H1 (cell line): ENCODE results near the gene SNHG17. TPM values are rescaled to one million over a fixed set of nuclear protein-coding genes. Genes with fewer than 3 reads are reported as not detected.
"Not testable (repeated sequence)": the region's sequence is repeated elsewhere in the genome, so short reads cannot be mapped to it uniquely, and the experiment has no call there.

Experiments
- CTCF ChIA-PET: fragments of 300-600 bp; sonication (Branson Sonifier 250); formaldehyde crosslinking; loops from one replicate; lab custom pipeline; 2021; ENCODE audit not compliant: partially characterized antibody; lab: Charles Lee
- POLR2A ChIA-PET: fragments of 300-600 bp; sonication (Branson Sonifier 250); formaldehyde crosslinking; loops from one replicate; lab custom pipeline; 2021; ENCODE audit warnings: inconsistent platforms; ENCODE audit not compliant: partially characterized antibody; lab: Charles Lee
- DNase-seq, 2 experiments: peaks; one replicate each; pipeline versions ENCODE4 v3.0.0 to v3.0.0-alpha.2; 2010 to 2022; ENCODE audit warnings: low spot score in 2 of 2, low read depth in 1 of 2, mixed read lengths in 1 of 2
- FAIRE-seq: peaks from 2 replicates; lab custom pipeline; 2011; peaks lifted over from hg19 to GRCh38; lab: Jason Lieb, UNC
- H2AFZ ChIP-seq: 2 replicates; pipeline ENCODE4 v1.8.1; 2012; ENCODE audit warnings: low read length, inconsistent platforms
- H2AK5ac ChIP-seq: 2 replicates; pipeline ENCODE4 v1.6.1; 2013; ENCODE audit warnings: low read depth, low read length
- H2BK120ac ChIP-seq: replicated peaks from 2 replicates; pipeline ENCODE3; 2013; ENCODE audit warnings: low read depth, low read length, inconsistent platforms
- H2BK12ac ChIP-seq: 2 replicates; pipeline ENCODE4 v1.6.1; 2013; ENCODE audit warnings: low read depth, low read length
- H2BK15ac ChIP-seq: 2 replicates; pipeline ENCODE4 v1.6.1; 2013; ENCODE audit warnings: low read length
- H2BK20ac ChIP-seq: 2 replicates; pipeline ENCODE4 v1.6.1; 2013; ENCODE audit warnings: low read length
- H2BK5ac ChIP-seq: 2 replicates; pipeline ENCODE4 v1.6.1; 2013; ENCODE audit warnings: low read depth, low read length
- H3K14ac ChIP-seq: 2 replicates; pipeline ENCODE4 v1.6.1; 2013; ENCODE audit warnings: inconsistent platforms; ENCODE audit not compliant: insufficient read length
- H3K18ac ChIP-seq: 2 replicates; pipeline ENCODE4 v1.6.1; 2013; ENCODE audit warnings: low read length; ENCODE audit errors: extremely low read depth
- H3K23ac ChIP-seq: 2 replicates; pipeline ENCODE4 v1.6.1; 2013; ENCODE audit warnings: inconsistent platforms; ENCODE audit not compliant: insufficient read length
- H3K23me2 ChIP-seq: 2 replicates; pipeline ENCODE4 v1.6.1; 2013; ENCODE audit warnings: low read depth, low read length
- H3K27ac ChIP-seq: 2 replicates; pipeline ENCODE4 v1.6.1; 2011; ENCODE audit warnings: low read depth, low read length, inconsistent platforms
- H3K27me3 ChIP-seq, 4 experiments: replicated peaks in 1 of 4; 1 replicate in 1 of 4; 2 replicates in 3 of 4; pipeline versions ENCODE4 v1.6.1 to v1.8.1; 2011 to 2013; ENCODE audit warnings: low read length in 3 of 4, mild to moderate bottlenecking in 3 of 4, inconsistent platforms in 2 of 4, mixed read lengths in 2 of 4, moderate library complexity in 1 of 4; ENCODE audit not compliant: control insufficient read depth in 3 of 4, insufficient read depth in 3 of 4; ENCODE audit errors: extremely low read depth in 1 of 4
- H3K36me3 ChIP-seq, 4 experiments: 2 replicates each; pipeline versions ENCODE4 v1.6.1 to v1.8.1; 2011 to 2013; ENCODE audit warnings: mild to moderate bottlenecking in 4 of 4, low read length in 3 of 4, moderate library complexity in 2 of 4, control low read depth in 1 of 4, inconsistent platforms in 1 of 4; ENCODE audit not compliant: insufficient read depth in 4 of 4, control insufficient read depth in 2 of 4
- H3K4ac ChIP-seq: replicated peaks from 2 replicates; pipeline ENCODE3; 2013; ENCODE audit warnings: low read length, low read depth, mixed read lengths, inconsistent platforms; ENCODE audit not compliant: insufficient read length
- H3K4me1 ChIP-seq, 4 experiments: replicated peaks in 1 of 4; 1 replicate in 1 of 4; 2 replicates in 3 of 4; pipeline versions ENCODE4 v1.6.1 to v1.8.1; 2011 to 2013; ENCODE audit warnings: low read length in 3 of 4, inconsistent platforms in 2 of 4, mixed read lengths in 1 of 4; ENCODE audit not compliant: insufficient read depth in 4 of 4, control insufficient read depth in 3 of 4
- H3K4me2 ChIP-seq, 2 experiments: 2 replicates each; pipeline versions ENCODE4 v1.6.1 to v1.8.1; 2011 to 2013; ENCODE audit warnings: low read depth in 2 of 2, low read length in 2 of 2, control low read depth in 1 of 2, inconsistent platforms in 1 of 2, mild to moderate bottlenecking in 1 of 2; ENCODE audit not compliant: insufficient read depth in 1 of 2
- H3K4me3 ChIP-seq, 4 experiments: fragments of 200-600, 300-600 bp in 1 of 4; sonication (generic), shearing (Covaris generic), sonication (Bioruptor Twin) in 1 of 4; 2 replicates each; pipeline versions ENCODE4 v1.5.1 to v1.8.1; 2011 to 2016; ENCODE audit warnings: low read length in 4 of 4, low read depth in 3 of 4, control low read depth in 2 of 4, inconsistent platforms in 2 of 4, mild to moderate bottlenecking in 2 of 4, mixed read lengths in 1 of 4, moderate library complexity in 1 of 4; ENCODE audit not compliant: insufficient read depth in 2 of 4; ENCODE audit errors: extremely low read depth in 1 of 4
- H3K56ac ChIP-seq: replicated peaks from 2 replicates; pipeline ENCODE3; 2013; ENCODE audit warnings: low read depth, mild to moderate bottlenecking, mixed read lengths, low read length, inconsistent platforms; ENCODE audit not compliant: insufficient read length
- H3K79me1 ChIP-seq: 2 replicates; pipeline ENCODE4 v1.6.1; 2013; ENCODE audit warnings: low read depth, low read length, control low read depth
- H3K79me2 ChIP-seq, 2 experiments: 2 replicates each; pipeline versions ENCODE4 v1.6.1 to v1.8.1; 2012 to 2013; ENCODE audit warnings: low read length in 2 of 2, mild to moderate bottlenecking in 2 of 2, inconsistent platforms in 1 of 2; ENCODE audit not compliant: insufficient read depth in 2 of 2, control insufficient read depth in 1 of 2
- H3K9ac ChIP-seq, 4 experiments: replicated peaks in 1 of 4; 1 replicate in 1 of 4; 2 replicates in 3 of 4; pipeline versions ENCODE4 v1.6.1 to v1.8.1; 2011 to 2013; ENCODE audit warnings: low read depth in 3 of 4, low read length in 3 of 4, control low read depth in 2 of 4, mild to moderate bottlenecking in 2 of 4, moderate library complexity in 2 of 4, inconsistent platforms in 1 of 4; ENCODE audit errors: extremely low read depth in 1 of 4
- H3K9me3 ChIP-seq, 2 experiments: 2 replicates each; pipeline versions ENCODE4 v1.6.1 to v1.8.1; 2012 to 2013; ENCODE audit warnings: mild to moderate bottlenecking in 2 of 2, moderate library complexity in 2 of 2, control low read depth in 1 of 2, inconsistent platforms in 1 of 2, low read depth in 1 of 2, low read length in 1 of 2, mixed read lengths in 1 of 2; ENCODE audit not compliant: insufficient read depth in 2 of 2
- H4K20me1 ChIP-seq, 2 experiments: replicated peaks in 1 of 2; 2 replicates each; pipeline versions ENCODE3 to v1.8.1; 2011 to 2013; ENCODE audit warnings: inconsistent platforms in 2 of 2, low read length in 2 of 2, mild to moderate bottlenecking in 1 of 2; ENCODE audit not compliant: insufficient read depth in 2 of 2, control insufficient read depth in 1 of 2
- H4K5ac ChIP-seq: 2 replicates; pipeline ENCODE4 v1.6.1; 2013; ENCODE audit warnings: low read length, low read depth, mixed read lengths, inconsistent platforms; ENCODE audit not compliant: insufficient read length
- H4K8ac ChIP-seq: 2 replicates; pipeline ENCODE4 v1.8.0; 2013; ENCODE audit warnings: mild to moderate bottlenecking, moderate library complexity, low read length, inconsistent platforms; ENCODE audit not compliant: insufficient read depth; ENCODE audit errors: extremely low read depth
- H4K91ac ChIP-seq: replicated peaks from 2 replicates; pipeline ENCODE3; 2013; ENCODE audit warnings: low read length, mixed read lengths, inconsistent platforms; ENCODE audit not compliant: insufficient read length
- WGBS, 2 experiments: shearing (Covaris generic) in 1 of 2; methylation state at CpG; one replicate each; pipeline versions ENCODE4 v1.1.6 to v1.1.7; 2013 to 2015; ENCODE audit warnings: low lambda C conversion rate in 2 of 2, mixed read lengths in 2 of 2, inconsistent platforms in 1 of 2, low coverage in 1 of 2, missing lambda C conversion rate in 1 of 2; ENCODE audit not compliant: insufficient replicate concordance in 2 of 2, insufficient coverage in 1 of 2, insufficient read length in 1 of 2; ENCODE audit errors: extremely low coverage in 1 of 2, missing lambda C conversion rate in 1 of 2; 5-methylcytosine and 5-hydroxymethylcytosine counted together
- polyA plus RNA-seq, 7 experiments: library from polyadenylated mRNA; depleted of rRNA in 3 of 7; stranded (reverse) in 5 of 7; unstranded in 2 of 7; fragments of >200 nt in 5 of 7; fragments of 200-250 nt in 2 of 7; gene quantifications; 1 replicate in 5 of 7; 2 replicates in 1 of 7; 4 replicates in 1 of 7; pipeline versions ENCODE4 v1.2.1 to v1.2.3, GENCODE V29; 2011 to 2013; ENCODE audit warnings: missing spikeins in 2 of 7, mixed read lengths in 2 of 7
- total RNA-seq: library from RNA; stranded (reverse); fragmentation: NEBNext Ultra II Directional; extraction: Animal tissue kit (Norgen Biotek cat#: 25700); gene quantifications from 2 replicates; pipeline ENCODE4 v1.2.1, GENCODE V29; 2021

The SNHG17 gene
- total and polyA plus RNA-seq, 2 of the 8 experiments (the other 6 are each of a cell fraction or from before 2014, with no cell fraction given): 59.4 to 59.8 TPM

DNA sequence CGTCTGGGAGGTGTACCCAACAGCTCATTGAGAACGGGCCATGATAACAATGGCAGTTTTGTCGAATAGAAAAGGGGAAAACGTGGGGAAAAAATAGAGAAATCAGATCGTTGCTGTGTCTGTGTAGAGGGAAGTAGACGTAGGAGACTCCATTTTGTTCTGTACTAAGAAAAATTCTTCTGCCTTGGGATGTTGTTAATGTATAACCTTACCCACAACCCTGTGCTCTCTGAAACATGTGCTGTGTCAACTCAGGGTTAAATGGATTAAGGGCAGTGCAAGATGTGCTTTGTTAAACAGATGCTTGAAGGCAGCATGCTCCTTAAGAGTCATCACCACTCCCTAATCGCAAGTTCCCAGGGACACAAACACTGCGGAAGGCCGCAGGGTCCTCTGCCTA is 27.3 kb downstream of the SNHG17 start:
- not testable (repeated sequence) for H2BK15ac ChIP-seq, H3K14ac ChIP-seq, DNase-seq, H3K79me2 ChIP-seq, H3K23ac ChIP-seq, H2AK5ac ChIP-seq, H2BK120ac ChIP-seq, H3K4me3 ChIP-seq, H3K18ac ChIP-seq, H4K20me1 ChIP-seq, H3K36me3 ChIP-seq, H3K4ac ChIP-seq, H3K79me1 ChIP-seq, H4K5ac ChIP-seq, H3K4me1 ChIP-seq, H3K4me2 ChIP-seq, H3K27ac ChIP-seq, H3K23me2 ChIP-seq, H2AFZ ChIP-seq, H3K27me3 ChIP-seq, H2BK5ac ChIP-seq, H3K56ac ChIP-seq, H2BK12ac ChIP-seq, H2BK20ac ChIP-seq, H4K91ac ChIP-seq, H3K9ac ChIP-seq, FAIRE-seq, H4K8ac ChIP-seq
- peaks cover 6 to 15% of the 10 kb centered on the region in 2 experiments; a peak in 2 of 4 replicates for H3K9me3 ChIP-seq
- ChIA-PET CTCF (interaction anchor here (0.7 to 16.7 kb wide), 36 partner anchors 8 to 295 kb away, joined by 3 to 231 read pairs (median 4); partner anchors contain the start of genes RALGAPB and SNHG17), POLR2A (interaction anchor here (1.1 to 1.9 kb wide), 6 partner anchors 10 to 68 kb away, joined by 3 to 11 read pairs (median 6); partner anchors contain the start of gene SNHG17)
- WGBS, 2 experiments: 91% methylated on average over 8 of the region's 9 CpGs; no CpG with 5 or more reads in 1 of the 2 experiments
